GM21367 (cell line): ENCODE measurements around the gene NPC1L1.

Source experiments
- ATAC-seq: cut with Tn5 transposase; IDR thresholded peaks from one replicate; pipeline ENCODE4 v1.9.1; 2021; ENCODE audit not compliant: unreplicated experiment

The NPC1L1 gene

DNA sequence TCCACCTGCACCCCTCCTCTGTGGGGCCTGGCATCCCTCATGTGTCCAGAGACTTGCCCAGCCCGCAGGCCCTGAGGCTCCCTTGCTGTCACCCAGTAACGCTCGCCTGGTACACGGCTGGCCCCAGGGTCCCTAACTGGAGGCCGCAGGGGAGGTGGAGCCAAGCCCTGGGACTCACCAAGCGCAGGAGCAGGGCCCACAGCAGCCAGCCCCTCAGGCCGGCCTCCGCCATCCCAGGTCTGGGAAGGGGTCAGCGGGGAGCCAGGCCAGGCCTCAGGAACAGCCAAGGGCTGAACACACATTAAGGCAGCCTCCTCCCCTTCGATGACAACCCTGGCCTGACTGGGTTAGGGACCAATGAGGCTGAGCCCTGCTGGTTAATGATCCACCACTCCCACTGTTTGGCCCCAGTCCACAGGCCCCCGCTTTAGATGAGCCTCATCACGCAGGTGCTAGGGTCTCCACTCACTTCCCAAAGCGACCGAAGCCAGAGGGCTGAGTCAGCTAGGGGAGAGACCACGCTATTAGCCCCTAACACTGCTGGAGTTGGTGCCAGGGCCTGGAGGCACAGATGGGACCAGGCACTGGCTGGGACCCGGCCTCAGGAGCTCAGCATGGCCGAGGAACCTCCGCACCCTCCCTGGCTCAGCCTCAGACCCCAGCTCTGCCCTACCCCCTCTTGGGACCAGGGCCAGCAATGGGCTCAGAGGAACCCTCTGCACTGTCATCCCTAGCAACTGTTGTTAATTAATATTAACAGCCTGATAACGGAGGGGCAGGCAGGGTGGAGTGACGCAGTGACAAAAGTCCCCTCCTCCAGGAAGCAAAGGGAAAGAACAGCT, at the start of gene NPC1L1:
Gene NPC1L1 (minus strand): TSS at position 303 of the 842 bp plus-strand sequence. CDS start 71 bp downstream, at position 232.
- no peak for ATAC-seq

- no peak for ATAC-seq
These were observed 49.8 kb upstream of the NPC1L1 start for GRCh38 chr7:44590910-44591309.

GRCh38 chr7:44587843-44588711, 46.9 kb upstream of the NPC1L1 start:
- ATAC-seq: no peak

- no peak for ATAC-seq
These were observed 42.2 kb upstream of the NPC1L1 start for GRCh38 chr7:44583146-44583865.

DNA sequence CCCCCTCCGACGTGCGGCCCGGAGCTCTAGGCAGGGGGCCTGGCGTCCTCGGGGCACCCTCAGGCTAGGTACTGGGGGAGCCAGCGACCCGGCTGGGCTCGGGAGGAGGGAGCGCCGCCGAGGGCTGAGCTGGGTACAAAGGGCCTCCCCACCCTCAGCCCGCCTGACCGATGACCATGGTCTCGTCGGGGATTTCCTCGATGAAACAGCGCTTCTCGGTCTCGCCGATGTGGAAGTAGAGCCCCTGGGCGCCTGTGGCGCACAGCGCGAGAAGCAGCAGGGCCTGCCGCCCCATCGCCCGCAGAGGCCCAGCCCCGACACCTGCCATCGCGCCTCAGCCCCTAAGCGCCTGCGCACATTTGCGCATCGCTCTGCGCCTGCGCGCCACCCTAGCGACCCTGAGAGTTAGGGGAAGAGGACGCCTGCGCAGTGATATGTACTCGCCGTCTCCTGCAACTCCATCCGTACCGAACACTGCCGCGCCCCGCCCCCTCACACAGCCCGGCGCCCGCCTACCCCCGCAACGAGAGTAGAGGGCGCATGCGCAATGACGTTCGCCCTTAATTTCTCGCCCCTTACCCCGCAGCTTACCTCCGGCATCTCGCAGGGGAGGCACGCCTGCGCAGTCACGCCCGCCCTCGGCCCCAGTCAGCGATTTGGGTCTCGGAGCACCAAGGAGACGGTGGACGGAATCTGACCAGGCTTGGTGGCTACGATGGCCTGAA, 40.9 kb upstream of the NPC1L1 start, which contains the start of gene TMED4:
Gene TMED4 (minus strand): TSS at position 353 of the 725 bp plus-strand sequence. CDS start 25 bp downstream, at position 328.
- peak; percentile 82 for ATAC-seq

GRCh38 chr7:44580945-44581878, 40.1 kb upstream of the NPC1L1 start:
- ATAC-seq: peak; percentile 33

GRCh38 chr7:44576228-44576627, 35.1 kb upstream of the NPC1L1 start:
- ATAC-seq: no peak

DNA sequence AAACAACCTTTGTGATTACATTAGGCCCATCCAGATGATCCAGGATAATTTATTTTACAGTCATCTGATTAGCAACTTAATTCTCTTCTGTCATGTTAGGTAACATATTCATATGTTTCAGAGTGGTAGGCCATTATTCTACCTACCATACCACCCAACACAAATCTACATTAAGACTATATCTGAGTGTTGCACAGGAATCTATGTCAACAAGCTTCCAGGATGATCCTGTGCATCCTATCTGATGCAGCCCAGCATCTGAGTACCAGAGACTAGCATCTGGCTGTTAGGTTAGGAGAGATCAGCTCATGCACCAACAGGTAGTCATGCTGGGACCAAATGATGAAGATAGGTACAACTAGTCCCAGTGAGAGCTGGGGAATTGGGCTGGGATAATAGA, 33.9 kb upstream of the NPC1L1 start:
- ATAC-seq: no peak

DNA sequence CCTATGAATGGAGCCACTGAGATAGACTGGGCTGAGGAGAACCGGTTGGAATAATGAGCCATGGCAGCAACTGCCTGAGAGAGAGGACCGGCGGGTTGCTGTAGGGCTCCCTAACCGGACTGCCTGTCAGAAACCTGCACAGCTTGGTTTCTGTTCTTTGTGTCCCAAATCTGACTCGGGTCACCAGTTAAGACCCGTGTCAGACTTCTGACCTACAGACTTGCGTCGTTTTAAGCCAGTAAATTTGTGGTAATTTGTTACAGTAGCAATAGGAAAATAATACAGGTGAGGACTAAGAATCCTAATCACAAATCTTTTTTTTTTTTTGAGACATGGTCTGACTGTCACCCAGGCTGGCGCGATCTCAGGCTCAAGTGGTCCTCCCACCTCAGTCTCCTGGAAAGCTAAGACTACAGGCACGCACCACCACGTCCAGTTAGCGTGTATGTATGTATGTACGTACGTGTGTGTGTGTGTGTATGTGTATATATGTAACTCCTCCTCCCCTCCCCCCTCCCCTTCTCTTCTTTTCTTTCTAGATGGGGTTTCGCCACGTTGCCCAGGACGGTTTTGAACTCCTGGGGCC, 33.2 kb upstream of the NPC1L1 start:
- no peak for ATAC-seq

- peak; percentile 89 for ATAC-seq
These were observed 32.5 kb upstream of the NPC1L1 start, which contains the start of gene DDX56 for GRCh38 chr7:44573464-44574286. Gene DDX56 (minus strand): TSS chr7:44573908. CDS start chr7:44573895, 13 bp downstream.

DNA sequence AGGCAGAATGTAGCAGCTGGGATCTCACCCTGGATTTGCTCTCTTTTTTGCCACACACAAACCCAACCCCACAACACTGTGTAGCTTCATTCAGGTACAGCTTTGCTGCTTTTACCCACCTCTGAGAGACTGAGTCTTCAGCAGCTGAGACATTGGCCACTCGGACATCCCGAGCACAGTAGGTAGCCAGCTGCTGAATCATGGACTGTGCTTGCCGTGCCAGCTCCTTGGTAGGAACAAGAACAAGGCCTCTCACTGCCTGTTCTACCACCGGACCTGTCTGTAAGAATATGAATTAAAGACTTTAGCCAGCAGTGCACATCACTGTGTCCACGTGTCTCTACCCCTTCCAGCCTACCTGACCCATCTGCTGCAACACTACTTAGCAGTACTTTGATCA, 31.6 kb upstream of the NPC1L1 start:
- ATAC-seq: no peak

GRCh38 chr7:44569959-44570358, 28.8 kb upstream of the NPC1L1 start:
- ATAC-seq: no peak

- no peak for ATAC-seq
These were observed 27.8 kb upstream of the NPC1L1 start for GRCh38 chr7:44568771-44569560.

DNA sequence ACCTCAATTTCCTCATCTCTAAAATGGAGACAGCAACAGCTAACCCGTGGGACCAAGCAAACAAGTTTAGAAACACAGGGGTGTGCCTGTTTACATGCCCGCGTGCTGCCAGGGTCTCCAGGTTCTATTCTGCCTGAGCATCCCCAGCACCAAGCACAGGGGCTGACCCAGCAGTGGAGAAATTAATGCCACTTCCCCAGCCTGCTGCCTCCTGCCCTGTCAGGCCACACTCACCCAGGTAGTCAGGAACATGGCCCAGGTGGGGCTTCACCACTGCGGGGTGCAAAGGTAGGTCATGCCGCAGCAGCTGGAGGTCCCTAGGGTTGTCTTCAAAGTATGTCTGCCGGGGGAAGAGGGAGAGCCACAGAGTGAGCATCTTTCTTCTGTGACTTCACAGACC, 26.8 kb upstream of the NPC1L1 start:
- ATAC-seq: no peak

GRCh38 chr7:44566680-44567079, 25.6 kb upstream of the NPC1L1 start:
- no peak for ATAC-seq

GRCh38 chr7:44565795-44566559, 24.8 kb upstream of the NPC1L1 start:
- no peak for ATAC-seq
